ENCODE data around the gene CD58.

The CD58 gene

GRCh38 chr1:116537040-116537831 is 33.6 kb downstream of the CD58 start:
- ChIA-PET CTCF (no interaction called here), POLR2A (no interaction called here)
- Histone ChIP-seq H3K4me3 (ENCODE audit: low read depth, low read length) (no peak overlapping the region), H3K27ac (ENCODE audit: extremely low read depth, low read depth, low read length) (no peak overlapping the region), H3K9me3 (ENCODE audit: control insufficient read depth, insufficient read depth, low read depth, low read length) (no peaks in the 10 kb centered on the region), H3K4me1 (ENCODE audit: control insufficient read depth, insufficient read depth, low read length) (no peaks in the 10 kb centered on the region), H3K36me3 (ENCODE audit: control insufficient read depth in 2 of 2, insufficient read depth in 1 of 2, low read length in 2 of 2) (peaks cover 0 to 28% of the 10 kb centered on the region in 2 experiments; a peak in 1 of 3 replicates)
- TF ChIP-seq GLIS1 (tag by site-specific recombination; IDR thresholded peaks at IDR 0.05) (no peak), ZNF449 (tag by site-specific recombination; IDR thresholded peaks at IDR 0.05) (peak; percentile 33; the same call in 1 of the 2 replicates), SP2 (tag by site-specific recombination; IDR thresholded peaks at IDR 0.05) (0 out of 2 replicates have a peak, but pooled peaks have one; percentile 14), MZF1 (tag by site-specific recombination; IDR thresholded peaks at IDR 0.05; ENCODE audit: borderline replicate concordance) (no peak), SP3 (tag by site-specific recombination; IDR thresholded peaks at IDR 0.05) (no peak), ZBTB20 (tag by site-specific recombination; IDR thresholded peaks at IDR 0.05) (no peak), ZNF629 (tag by site-specific recombination; IDR thresholded peaks at IDR 0.05) (peak; percentile 16; the same call in 1 of the 2 replicates), ZNF660 (tag by site-specific recombination; IDR thresholded peaks at IDR 0.05) (no peak), SP7 (tag by site-specific recombination; IDR thresholded peaks at IDR 0.05) (0 out of 2 replicates have a peak, but pooled peaks have one; percentile 13), ZNF571 (tag by site-specific recombination; IDR thresholded peaks at IDR 0.05) (no peak)
- TF ChIP-seq, protein P1, sequence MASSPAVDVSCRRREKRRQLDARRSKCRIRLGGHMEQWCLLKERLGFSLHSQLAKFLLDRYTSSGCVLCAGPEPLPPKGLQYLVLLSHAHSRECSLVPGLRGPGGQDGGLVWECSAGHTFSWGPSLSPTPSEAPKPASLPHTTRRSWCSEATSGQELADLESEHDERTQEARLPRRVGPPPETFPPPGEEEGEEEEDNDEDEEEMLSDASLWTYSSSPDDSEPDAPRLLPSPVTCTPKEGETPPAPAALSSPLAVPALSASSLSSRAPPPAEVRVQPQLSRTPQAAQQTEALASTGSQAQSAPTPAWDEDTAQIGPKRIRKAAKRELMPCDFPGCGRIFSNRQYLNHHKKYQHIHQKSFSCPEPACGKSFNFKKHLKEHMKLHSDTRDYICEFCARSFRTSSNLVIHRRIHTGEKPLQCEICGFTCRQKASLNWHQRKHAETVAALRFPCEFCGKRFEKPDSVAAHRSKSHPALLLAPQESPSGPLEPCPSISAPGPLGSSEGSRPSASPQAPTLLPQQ (tag by site-specific recombination; IDR thresholded peaks at IDR 0.05), result peak; percentile 12; the same call in 1 of the 2 replicates
- TF ChIP-seq, protein P2, sequence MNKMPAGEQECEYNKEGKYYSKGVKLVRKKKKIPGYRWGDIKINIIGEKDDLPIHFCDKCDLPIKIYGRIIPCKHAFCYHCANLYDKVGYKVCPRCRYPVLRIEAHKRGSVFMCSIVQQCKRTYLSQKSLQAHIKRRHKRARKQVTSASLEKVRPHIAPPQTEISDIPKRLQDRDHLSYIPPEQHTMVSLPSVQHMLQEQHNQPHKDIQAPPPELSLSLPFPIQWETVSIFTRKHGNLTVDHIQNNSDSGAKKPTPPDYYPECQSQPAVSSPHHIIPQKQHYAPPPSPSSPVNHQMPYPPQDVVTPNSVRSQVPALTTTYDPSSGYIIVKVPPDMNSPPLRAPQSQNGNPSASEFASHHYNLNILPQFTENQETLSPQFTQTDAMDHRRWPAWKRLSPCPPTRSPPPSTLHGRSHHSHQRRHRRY (tag by site-specific recombination; IDR thresholded peaks at IDR 0.05), result no peak

GRCh38 chr1:116534014-116534739 is 36.6 kb downstream of the CD58 start:
- Histone ChIP-seq H3K4me3 (ENCODE audit: low read depth, low read length) (no peak overlapping the region), H3K9me3 (ENCODE audit: control insufficient read depth, insufficient read depth, low read depth, low read length) (no peaks in the 10 kb centered on the region), H3K27ac (ENCODE audit: extremely low read depth, low read depth, low read length) (no peak overlapping the region), H3K36me3 (ENCODE audit: control insufficient read depth in 2 of 2, insufficient read depth in 1 of 2, low read length in 2 of 2) (peaks cover 0 to 27% of the 10 kb centered on the region in 2 experiments; a peak in 1 of 3 replicates), H3K4me1 (ENCODE audit: control insufficient read depth, insufficient read depth, low read length) (no peaks in the 10 kb centered on the region)
- POLR2A ChIA-PET, result no interaction called here
- CTCF ChIA-PET, result no interaction called here
- TF ChIP-seq ZBTB44 (tag by site-specific recombination; IDR thresholded peaks at IDR 0.05) (no peak), ZNF548 (tag by site-specific recombination; IDR thresholded peaks at IDR 0.05) (no peak)

Measured in HEK293 (cell line).